HepG2 (cell line): ENCODE measurements around the gene C16orf54. TPM values are rescaled to one million over a fixed set of nuclear protein-coding genes. Genes with fewer than 3 reads are reported as not detected.

Source experiments
- AGO2 ChIP-seq: fragments of 200-400 bp; formaldehyde crosslinking; optimal IDR thresholded peaks from 2 replicates; pipeline ENCODE3; 2017; ENCODE audit warnings: mild to moderate bottlenecking, low read depth, low read length, moderate library complexity
- CC2D1A ChIP-seq: sonication (generic); formaldehyde crosslinking; IDR thresholded peaks from 2 replicates; pipeline ENCODE4 v1.8.1; 2023; ENCODE audit warnings: mild to moderate bottlenecking, missing genetic modification reagents
- CEBPB ChIP-seq: IDR thresholded peaks from 2 replicates; pipeline ENCODE4 v1.6.1; 2011; ENCODE audit warnings: low read depth, low read length, improper control_type of control experiment, borderline replicate concordance
- DDIT3 ChIP-seq: sonication (generic); formaldehyde crosslinking; IDR thresholded peaks from 2 replicates; pipeline ENCODE4 v1.4.0; 2020; ENCODE audit warnings: mild to moderate bottlenecking, missing genetic modification reagents
- KIAA2018 ChIP-seq: sonication (generic); formaldehyde crosslinking; IDR thresholded peaks from 2 replicates; pipeline ENCODE4 v1.5.0; 2020; ENCODE audit warnings: mild to moderate bottlenecking, missing genetic modification reagents, borderline replicate concordance
- KMT2A ChIP-seq: sonication (generic); formaldehyde crosslinking; IDR thresholded peaks from 2 replicates; pipeline ENCODE4 v1.4.0; 2020; ENCODE audit warnings: missing genetic modification reagents
- LCORL ChIP-seq, 2 experiments: fragments of 450-650 bp in 1 of 2; sonication (generic) in 1 of 2; formaldehyde crosslinking in 1 of 2; IDR thresholded peaks; 2 replicates each; pipeline versions ENCODE4 v1.5.0 to v1.6.1; 2017 to 2020; ENCODE audit warnings: antibody characterized with exemption in 1 of 2, missing genetic modification reagents in 1 of 2
- MTF2 ChIP-seq: sonication (generic); formaldehyde crosslinking; IDR thresholded peaks from 2 replicates; pipeline ENCODE4 v1.5.0; 2020; ENCODE audit warnings: missing genetic modification reagents, borderline replicate concordance
- POLR2AphosphoS5 ChIP-seq: IDR thresholded peaks from 2 replicates; pipeline ENCODE4 v1.6.1; 2012; ENCODE audit warnings: low read depth, low read length
- RBFOX2 ChIP-seq: fragments of 200-400 bp; formaldehyde crosslinking; IDR thresholded peaks from 2 replicates; pipeline ENCODE4 v1.6.1; 2017; ENCODE audit warnings: low read depth, mild to moderate bottlenecking, low read length
- THYN1 ChIP-seq: sonication (generic); formaldehyde crosslinking; IDR thresholded peaks from 2 replicates; pipeline ENCODE4 v1.8.1; 2023; ENCODE audit warnings: low read depth, mild to moderate bottlenecking, moderate library complexity, missing genetic modification reagents, borderline replicate concordance
- TMF1 ChIP-seq: sonication (generic); formaldehyde crosslinking; IDR thresholded peaks from 2 replicates; pipeline ENCODE4 v1.8.1; 2022; ENCODE audit warnings: low read depth, missing genetic modification reagents
- ZNF234 ChIP-seq: sonication (generic); formaldehyde crosslinking; conservative IDR thresholded peaks from 2 replicates; pipeline ENCODE4 v1.5.1; 2020; ENCODE audit warnings: mild to moderate bottlenecking, missing genetic modification reagents
- ZNF644 ChIP-seq: IDR thresholded peaks from 2 replicates; pipeline ENCODE4 v1.6.1; 2016; ENCODE audit warnings: low read depth
- ZNF646 ChIP-seq: sonication (generic); formaldehyde crosslinking; IDR thresholded peaks from 2 replicates; pipeline ENCODE4 v1.9.0; 2021; ENCODE audit warnings: mild to moderate bottlenecking, missing genetic modification reagents
- ZNF891 ChIP-seq: sonication (generic); formaldehyde crosslinking; IDR thresholded peaks from 2 replicates; pipeline ENCODE4 v1.5.0; 2020; ENCODE audit warnings: mild to moderate bottlenecking, missing genetic modification reagents
- polyA plus RNA-seq, 8 experiments: library from polyadenylated mRNA; depleted of rRNA in 3 of 8; stranded (reverse) in 7 of 8; unstranded in 1 of 8; fragments of >200 nt; fragmentation: Illumina TruSeq in 4 of 8; extraction: Trizol in 4 of 8; gene quantifications; 2 replicates each; pipeline versions ENCODE4 v1.2.1 to v1.2.3, GENCODE V29; 2011 to 2016; ENCODE audit warnings: low read depth in 4 of 8, missing spikeins in 1 of 8, mixed read lengths in 1 of 8; ENCODE audit not compliant: insufficient read depth in 1 of 8
- total RNA-seq, 5 experiments: library from RNA; depleted of rRNA; stranded (reverse); fragments of >200 nt; fragmentation: Illumina TruSeq; extraction: Trizol; gene quantifications; 2 replicates each; pipeline ENCODE4 v1.2.3, GENCODE V29; 2016; ENCODE audit warnings: low read depth in 1 of 5

The C16orf54 gene
- total and polyA plus RNA-seq, 2 of the 13 experiments (the other 11 are each of a cell fraction or from before 2014, with no cell fraction given), result not detected

- TF ChIP-seq KIAA2018 (CRISPR knock-in tag) (no peak), CEBPB (no peak), CC2D1A (no peak), ZNF234 (CRISPR knock-in tag) (no peak), LCORL (IDR thresholded peaks at IDR 0.05) (no peak), LCORL (CRISPR knock-in tag; IDR thresholded peaks at IDR 0.05) (no peak), AGO2 (peak; percentile 97), THYN1 (CRISPR knock-in tag) (no peak), ZNF891 (no peak), MTF2 (CRISPR knock-in tag) (no peak), TMF1 (no peak), RBFOX2 (peak; percentile 70), POLR2AphosphoS5 (peak; percentile 14; the same call in 1 of the 2 replicates), DDIT3 (CRISPR knock-in tag) (no peak), KMT2A (CRISPR knock-in tag) (no peak), ZNF646 (CRISPR knock-in tag) (no peak), ZNF644 (CRISPR knock-in tag) (no peak)
Observed at GRCh38 chr16:29696881-29697331, 48.9 kb downstream of the C16orf54 start (continued).
